ENCODE measurements around the gene ZNF804A. TPM values are rescaled to one million over a fixed set of nuclear protein-coding genes. Genes with fewer than 3 reads are reported as not detected.
"Not testable (repeated sequence)": the region's sequence is repeated elsewhere in the genome, so short reads cannot be mapped to it uniquely, and the experiment has no call there.

Gene ZNF804A
- total and polyA plus RNA-seq, 7 donors: 0.14 to 1.1 (median 0.31) TPM; not detected in 2

- Histone ChIP-seq H3K27me3 (no peaks in the 10 kb centered on the region), H3K4me3 (no peak overlapping the region), H3K4me1 (no peaks in the 10 kb centered on the region), H3K9me3 (no peaks in the 10 kb centered on the region), H3K36me3 (no peaks in the 10 kb centered on the region), H3K27ac (no peak overlapping the region)
- TF ChIP-seq EP300 (IDR thresholded peaks at IDR 0.05) (no peak), POLR2A (IDR thresholded peaks at IDR 0.05) (no peak), POLR2AphosphoS5 (IDR thresholded peaks at IDR 0.05) (no peak)
- TF ChIP-seq, protein P1, sequence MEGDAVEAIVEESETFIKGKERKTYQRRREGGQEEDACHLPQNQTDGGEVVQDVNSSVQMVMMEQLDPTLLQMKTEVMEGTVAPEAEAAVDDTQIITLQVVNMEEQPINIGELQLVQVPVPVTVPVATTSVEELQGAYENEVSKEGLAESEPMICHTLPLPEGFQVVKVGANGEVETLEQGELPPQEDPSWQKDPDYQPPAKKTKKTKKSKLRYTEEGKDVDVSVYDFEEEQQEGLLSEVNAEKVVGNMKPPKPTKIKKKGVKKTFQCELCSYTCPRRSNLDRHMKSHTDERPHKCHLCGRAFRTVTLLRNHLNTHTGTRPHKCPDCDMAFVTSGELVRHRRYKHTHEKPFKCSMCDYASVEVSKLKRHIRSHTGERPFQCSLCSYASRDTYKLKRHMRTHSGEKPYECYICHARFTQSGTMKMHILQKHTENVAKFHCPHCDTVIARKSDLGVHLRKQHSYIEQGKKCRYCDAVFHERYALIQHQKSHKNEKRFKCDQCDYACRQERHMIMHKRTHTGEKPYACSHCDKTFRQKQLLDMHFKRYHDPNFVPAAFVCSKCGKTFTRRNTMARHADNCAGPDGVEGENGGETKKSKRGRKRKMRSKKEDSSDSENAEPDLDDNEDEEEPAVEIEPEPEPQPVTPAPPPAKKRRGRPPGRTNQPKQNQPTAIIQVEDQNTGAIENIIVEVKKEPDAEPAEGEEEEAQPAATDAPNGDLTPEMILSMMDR (IDR thresholded peaks at IDR 0.05): no peak
- DNase-seq: no peak
- intact Hi-C loops (cut with DNase I): no loop called here
These were observed 136.0 kb downstream of the ZNF804A start for GRCh38 chr2:184734338-184734737.

DNA sequence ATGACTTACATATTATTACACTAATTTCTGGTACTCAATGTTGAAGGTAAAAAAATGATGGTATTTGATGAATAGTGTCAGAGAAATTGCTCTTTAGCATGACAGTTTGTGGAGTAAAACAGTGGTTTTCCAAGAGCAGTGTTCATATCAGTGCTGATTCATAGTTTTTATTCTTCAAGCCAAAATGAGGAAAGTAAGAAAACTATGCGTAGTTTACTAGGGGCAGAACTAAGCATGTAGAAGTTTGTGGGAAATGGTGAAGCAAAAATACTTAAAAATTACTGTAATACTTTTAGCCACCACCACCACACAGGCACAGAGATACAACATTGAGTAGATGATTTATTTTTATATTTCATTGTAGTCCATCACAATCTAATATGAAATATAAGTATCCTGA lies 137.3 kb downstream of the ZNF804A start:
- TF ChIP-seq POLR2AphosphoS5 (IDR thresholded peaks at IDR 0.05): no peak
- TF ChIP-seq POLR2A (IDR thresholded peaks at IDR 0.05): no peak
- TF ChIP-seq, protein P1 (IDR thresholded peaks at IDR 0.05): no peak
- TF ChIP-seq EP300 (IDR thresholded peaks at IDR 0.05): no peak
- no peaks in the 10 kb centered on the region for H3K4me1 ChIP-seq
- no peak overlapping the region for H3K27ac ChIP-seq
- H3K27me3 ChIP-seq: no peaks in the 10 kb centered on the region
- no peaks in the 10 kb centered on the region for H3K36me3 ChIP-seq
- no peak for DNase-seq
- intact Hi-C loops (cut with DNase I): no loop called here
- no peak overlapping the region for H3K4me3 ChIP-seq
- no peaks in the 10 kb centered on the region for H3K9me3 ChIP-seq
- 88 to 94% methylated on average over 1 of the region's 1 CpG for WGBS, 2 donors

DNA sequence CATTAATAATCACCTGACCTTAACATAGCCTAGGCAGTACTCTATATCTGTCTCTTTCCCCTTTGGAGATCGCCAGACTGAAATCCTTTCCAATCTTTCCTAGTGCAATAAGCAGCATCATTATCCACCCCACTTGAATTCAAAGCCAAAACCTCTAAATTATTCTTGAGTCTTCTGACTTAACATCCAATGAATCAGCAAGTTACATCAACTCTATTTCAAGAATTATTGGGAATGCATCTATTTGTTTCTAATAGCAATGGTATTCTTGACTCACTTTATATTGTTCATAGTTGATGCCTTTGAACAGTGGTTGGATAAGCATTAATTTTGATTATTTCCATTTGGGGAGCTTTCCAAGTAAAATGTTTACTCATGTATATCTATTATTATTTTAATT lies 144.8 kb downstream of the ZNF804A start:
- 80 to 87% methylated on average over 1 of the region's 1 CpG for WGBS, 2 donors
- Histone ChIP-seq H3K36me3 (no peaks in the 10 kb centered on the region), H3K4me3 (no peak overlapping the region), H3K9me3 (no peaks in the 10 kb centered on the region), H3K27me3 (no peaks in the 10 kb centered on the region), H3K27ac (no peak overlapping the region), H3K4me1 (no peaks in the 10 kb centered on the region)
- intact Hi-C loops (cut with DNase I): no loop called here
- no peak for TF ChIP-seq EP300 (IDR thresholded peaks at IDR 0.05)
- no peak for TF ChIP-seq POLR2A (IDR thresholded peaks at IDR 0.05)
- TF ChIP-seq, protein P1 (IDR thresholded peaks at IDR 0.05): no peak
- TF ChIP-seq POLR2AphosphoS5 (IDR thresholded peaks at IDR 0.05): no peak
- DNase-seq: no peak

GRCh38 chr2:184756161-184756560 lies 157.8 kb downstream of the ZNF804A start:
- Histone ChIP-seq H3K27ac (no peak overlapping the region), H3K9me3 (no peaks in the 10 kb centered on the region), H3K36me3 (no peaks in the 10 kb centered on the region), H3K4me1 (no peaks in the 10 kb centered on the region), H3K4me3 (no peak overlapping the region), H3K27me3 (no peaks in the 10 kb centered on the region)
- TF ChIP-seq, protein P1 (IDR thresholded peaks at IDR 0.05): no peak
- TF ChIP-seq POLR2A (IDR thresholded peaks at IDR 0.05) (no peak), POLR2AphosphoS5 (IDR thresholded peaks at IDR 0.05) (no peak), EP300 (IDR thresholded peaks at IDR 0.05) (no peak)
- DNase-seq: no peak
- intact Hi-C loops (cut with DNase I): no loop called here
- 92 to 95% methylated on average over 1 of the region's 1 CpG for WGBS, 2 donors

DNA sequence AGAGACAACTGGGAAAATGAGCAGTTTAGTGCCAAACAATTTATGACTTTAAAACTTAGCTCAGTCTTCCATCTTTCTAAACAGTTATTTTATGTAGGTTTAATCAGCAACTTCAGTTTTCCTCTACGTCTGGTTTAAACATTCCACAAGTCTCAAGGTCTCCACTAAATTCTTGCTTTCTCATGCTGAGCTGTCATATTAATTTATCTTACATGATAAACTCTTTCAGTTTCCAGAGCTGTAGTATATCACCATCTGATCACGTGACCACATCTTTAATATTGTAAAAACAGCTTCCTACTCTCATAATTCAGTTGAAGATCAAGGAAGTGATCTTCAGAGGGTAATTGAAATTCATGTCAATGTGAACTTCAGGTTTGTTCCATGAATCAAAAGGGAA lies 158.6 kb downstream of the ZNF804A start:
- WGBS, 2 donors: 22 to 35% methylated on average over 2 of the region's 2 CpGs
- DNase-seq: no peak
- H3K27ac ChIP-seq: no peak overlapping the region
- no peaks in the 10 kb centered on the region for H3K9me3 ChIP-seq
- H3K4me3 ChIP-seq: no peak overlapping the region
- H3K36me3 ChIP-seq: no peaks in the 10 kb centered on the region
- TF ChIP-seq EP300 (IDR thresholded peaks at IDR 0.05) (no peak), POLR2AphosphoS5 (IDR thresholded peaks at IDR 0.05) (no peak), POLR2A (IDR thresholded peaks at IDR 0.05) (no peak)
- TF ChIP-seq, protein P1 (IDR thresholded peaks at IDR 0.05): no peak
- H3K27me3 ChIP-seq: no peaks in the 10 kb centered on the region
- no peaks in the 10 kb centered on the region for H3K4me1 ChIP-seq
- intact Hi-C loops (cut with DNase I): no loop called here

GRCh38 chr2:184759557-184760255 lies 161.4 kb downstream of the ZNF804A start:
- H3K27me3 ChIP-seq; H3K4me1 ChIP-seq; H3K9me3 ChIP-seq; DNase-seq; intact Hi-C loops (cut with DNase I); H3K27ac ChIP-seq; H3K36me3 ChIP-seq; H3K4me3 ChIP-seq: not testable (repeated sequence)
- WGBS, 2 donors: 91 to 92% methylated on average over 6 of the region's 6 CpGs
